K562 (cell line): ENCODE measurements around the gene SNX27. TPM values are rescaled to one million over a fixed set of nuclear protein-coding genes. Genes with fewer than 3 reads are reported as not detected.

Experiments used
- ARID1B ChIP-seq: fragments of 450-650 bp; IDR thresholded peaks from 2 replicates; pipeline ENCODE4 v1.6.1; 2016; ENCODE audit warnings: antibody characterized with exemption, mild to moderate bottlenecking, inconsistent platforms
- ARNT ChIP-seq, 2 experiments: fragments of 450-650 bp; IDR thresholded peaks; 2 replicates each; pipeline ENCODE4 v1.6.1; 2016; ENCODE audit warnings: mild to moderate bottlenecking in 1 of 2
- ATF7 ChIP-seq: fragments of 450-650 bp; IDR thresholded peaks from 2 replicates; pipeline ENCODE4 v1.7.1; 2014; ENCODE audit warnings: mild to moderate bottlenecking, moderate library complexity
- CEBPG ChIP-seq, 3 experiments: fragments of 200-800 bp in 1 of 3; sonication (Bioruptor generic) in 1 of 3; sonication (generic) in 1 of 3; formaldehyde crosslinking in 1 of 3; IDR thresholded peaks in 2 of 3; conservative IDR thresholded peaks in 1 of 3; 2 replicates each; pipeline versions ENCODE4 v1.6.1 to v1.8.0; 2016 to 2022; ENCODE audit warnings: missing compliant biosample characterization in 2 of 3, missing genetic modification characterization in 2 of 3, mild to moderate bottlenecking in 1 of 3, missing genetic modification reagents in 1 of 3
- E2F3 ChIP-seq: fragments of 250-450 bp; sonication (Bioruptor Pico); IDR thresholded peaks from 2 replicates; pipeline ENCODE4 v1.4.0; 2020; ENCODE audit warnings: mild to moderate bottlenecking
- HNRNPK ChIP-seq: fragments of 200-400 bp; formaldehyde crosslinking; IDR thresholded peaks from one replicate; pipeline ENCODE4 v1.6.1; 2018; ENCODE audit warnings: mild to moderate bottlenecking, low read depth, low read length; ENCODE audit not compliant: poor library complexity, severe bottlenecking
- JUND ChIP-seq, 2 experiments: IDR thresholded peaks; 2 replicates in 1 of 2; 3 replicates in 1 of 2; pipeline ENCODE4 v1.6.1; 2011; ENCODE audit warnings: borderline replicate concordance in 2 of 2, low read depth in 2 of 2, low read length in 2 of 2, improper control_type of control experiment in 1 of 2, missing biosample characterization in 1 of 2, missing genetic modification characterization in 1 of 2, missing genetic modification reagents in 1 of 2
- ZNF311 ChIP-seq: fragments of 250-450 bp; sonication (Bioruptor Pico); IDR thresholded peaks from 2 replicates; pipeline ENCODE4 v1.4.0; 2020; ENCODE audit warnings: mild to moderate bottlenecking, moderate library complexity
- polyA plus RNA-seq, 8 experiments: library from polyadenylated mRNA; depleted of rRNA in 4 of 8; stranded (reverse) in 5 of 8; unstranded in 3 of 8; fragments of >200 nt; fragmentation: Nextera tagmentation in 2 of 8; fragmentation: Illumina TruSeq in 1 of 8; extraction: Ambion mirVana in 2 of 8; extraction: Trizol in 1 of 8; gene quantifications; 2 replicates each; pipeline versions ENCODE4 v1.2.1 to v1.2.3, GENCODE V29; 2011 to 2014; ENCODE audit warnings: inconsistent platforms in 1 of 8, missing spikeins in 1 of 8
- total RNA-seq, 7 experiments: library from RNA; depleted of rRNA in 6 of 7; stranded (reverse); fragments of >200 nt in 6 of 7; fragmentation: Illumina TruSeq in 2 of 7; extraction: Trizol in 2 of 7; gene quantifications; 2 replicates each; pipeline versions ENCODE4 v1.2.1 to v1.2.3, GENCODE V29; 2011 to 2021; ENCODE audit warnings: low replicate concordance in 1 of 7
- TF ChIP-seq, protein P1 (sequence below): fragments of 200-400 bp; formaldehyde crosslinking; IDR thresholded peaks from 2 replicates; pipeline ENCODE4 v1.6.1; 2017; ENCODE audit warnings: mild to moderate bottlenecking, low read depth, low read length, moderate library complexity
- TF ChIP-seq, protein P2 (sequence below): fragments of 450-650 bp; IDR thresholded peaks from 2 replicates; pipeline ENCODE4 v1.6.1; 2017; ENCODE audit warnings: mild to moderate bottlenecking, moderate library complexity
- TF ChIP-seq, protein P3 (sequence below): fragments of 250-450 bp; sonication (Bioruptor Pico); IDR thresholded peaks from 2 replicates; pipeline ENCODE4 v1.5.0; 2020; ENCODE audit warnings: mild to moderate bottlenecking
- TF ChIP-seq, protein P4 (sequence below): sonication (generic); formaldehyde crosslinking; IDR thresholded peaks from 2 replicates; pipeline ENCODE4 v1.4.0; 2020; ENCODE audit warnings: mild to moderate bottlenecking, missing genetic modification reagents
- TF ChIP-seq, protein P5 (sequence below): fragments of 200-800 bp; sonication (Bioruptor generic); IDR thresholded peaks from 2 replicates; pipeline ENCODE4 v1.6.1; 2017; ENCODE audit warnings: missing genetic modification characterization, missing compliant biosample characterization
- TF ChIP-seq, protein P6 (sequence below): fragments of 450-650 bp; formaldehyde crosslinking; IDR thresholded peaks from 2 replicates; pipeline ENCODE4 v1.4.0; 2020; ENCODE audit warnings: mild to moderate bottlenecking, moderate library complexity

Gene SNX27
- total and polyA plus RNA-seq, 9 of the 15 experiments (the other 6 are each of a cell fraction or from before 2014, with no cell fraction given), result 4.5 to 18.7 (median 10.1) TPM

DNA sequence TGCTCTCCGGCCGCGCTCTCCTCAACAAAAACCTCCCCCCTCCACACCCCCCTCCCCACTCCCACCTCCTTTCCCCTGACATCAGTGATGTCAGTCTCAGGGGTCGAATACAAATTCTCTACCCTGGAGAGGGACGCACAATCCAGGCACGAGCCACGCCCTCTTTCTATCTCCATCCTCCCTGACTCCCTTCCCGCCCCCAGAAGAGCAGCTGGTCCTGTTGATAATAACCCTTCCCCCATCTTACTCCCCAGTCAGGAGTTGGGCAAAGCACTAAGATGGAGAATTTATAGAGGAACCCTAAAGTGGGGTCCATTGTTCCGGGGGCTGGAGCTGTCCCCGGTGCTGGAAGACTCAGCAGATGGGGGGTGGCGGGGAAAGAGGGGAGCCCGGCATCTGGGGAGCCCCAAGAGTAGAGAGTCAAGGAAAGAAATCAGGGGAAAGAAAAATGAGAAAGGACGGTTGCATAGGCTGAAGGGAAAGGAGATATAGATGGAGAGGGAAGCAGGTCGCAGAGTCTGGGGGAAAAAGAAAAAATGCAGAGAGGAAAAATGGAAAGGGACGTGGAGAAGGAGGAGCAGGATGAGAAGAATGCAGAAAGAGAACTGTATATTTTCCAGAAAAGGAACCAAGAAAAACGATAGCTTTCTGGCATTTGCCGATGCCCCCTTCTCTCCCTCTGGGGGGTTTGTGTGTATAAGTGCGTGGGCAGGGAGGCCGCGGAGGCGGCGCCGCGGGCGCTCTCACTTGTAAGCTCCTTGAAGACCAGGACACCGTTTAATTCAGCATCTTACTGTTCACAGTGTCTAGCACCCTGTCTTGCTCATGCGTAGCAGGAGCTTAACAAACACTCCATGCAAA, 105.2 kb downstream of the SNX27 start, which contains the start of gene CELF3 (continued):
- TF ChIP-seq CEBPG (CRISPR knock-in tag; IDR thresholded peaks at IDR 0.05), result no peak
- TF ChIP-seq CEBPG (tag; conservative IDR thresholded peaks at IDR 0.05 in 1 of 2, IDR thresholded peaks at IDR 0.05 in 1 of 2), result no peak
- TF ChIP-seq ARID1B, result peak; percentile 60
- TF ChIP-seq ATF7, result peak; percentile 57; the same call in 1 of the 2 replicates
- TF ChIP-seq, protein P1, sequence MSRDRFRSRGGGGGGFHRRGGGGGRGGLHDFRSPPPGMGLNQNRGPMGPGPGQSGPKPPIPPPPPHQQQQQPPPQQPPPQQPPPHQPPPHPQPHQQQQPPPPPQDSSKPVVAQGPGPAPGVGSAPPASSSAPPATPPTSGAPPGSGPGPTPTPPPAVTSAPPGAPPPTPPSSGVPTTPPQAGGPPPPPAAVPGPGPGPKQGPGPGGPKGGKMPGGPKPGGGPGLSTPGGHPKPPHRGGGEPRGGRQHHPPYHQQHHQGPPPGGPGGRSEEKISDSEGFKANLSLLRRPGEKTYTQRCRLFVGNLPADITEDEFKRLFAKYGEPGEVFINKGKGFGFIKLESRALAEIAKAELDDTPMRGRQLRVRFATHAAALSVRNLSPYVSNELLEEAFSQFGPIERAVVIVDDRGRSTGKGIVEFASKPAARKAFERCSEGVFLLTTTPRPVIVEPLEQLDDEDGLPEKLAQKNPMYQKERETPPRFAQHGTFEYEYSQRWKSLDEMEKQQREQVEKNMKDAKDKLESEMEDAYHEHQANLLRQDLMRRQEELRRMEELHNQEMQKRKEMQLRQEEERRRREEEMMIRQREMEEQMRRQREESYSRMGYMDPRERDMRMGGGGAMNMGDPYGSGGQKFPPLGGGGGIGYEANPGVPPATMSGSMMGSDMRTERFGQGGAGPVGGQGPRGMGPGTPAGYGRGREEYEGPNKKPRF, result no peak
- TF ChIP-seq, protein P2, sequence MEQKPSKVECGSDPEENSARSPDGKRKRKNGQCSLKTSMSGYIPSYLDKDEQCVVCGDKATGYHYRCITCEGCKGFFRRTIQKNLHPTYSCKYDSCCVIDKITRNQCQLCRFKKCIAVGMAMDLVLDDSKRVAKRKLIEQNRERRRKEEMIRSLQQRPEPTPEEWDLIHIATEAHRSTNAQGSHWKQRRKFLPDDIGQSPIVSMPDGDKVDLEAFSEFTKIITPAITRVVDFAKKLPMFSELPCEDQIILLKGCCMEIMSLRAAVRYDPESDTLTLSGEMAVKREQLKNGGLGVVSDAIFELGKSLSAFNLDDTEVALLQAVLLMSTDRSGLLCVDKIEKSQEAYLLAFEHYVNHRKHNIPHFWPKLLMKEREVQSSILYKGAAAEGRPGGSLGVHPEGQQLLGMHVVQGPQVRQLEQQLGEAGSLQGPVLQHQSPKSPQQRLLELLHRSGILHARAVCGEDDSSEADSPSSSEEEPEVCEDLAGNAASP, result no peak
- TF ChIP-seq, protein P3, sequence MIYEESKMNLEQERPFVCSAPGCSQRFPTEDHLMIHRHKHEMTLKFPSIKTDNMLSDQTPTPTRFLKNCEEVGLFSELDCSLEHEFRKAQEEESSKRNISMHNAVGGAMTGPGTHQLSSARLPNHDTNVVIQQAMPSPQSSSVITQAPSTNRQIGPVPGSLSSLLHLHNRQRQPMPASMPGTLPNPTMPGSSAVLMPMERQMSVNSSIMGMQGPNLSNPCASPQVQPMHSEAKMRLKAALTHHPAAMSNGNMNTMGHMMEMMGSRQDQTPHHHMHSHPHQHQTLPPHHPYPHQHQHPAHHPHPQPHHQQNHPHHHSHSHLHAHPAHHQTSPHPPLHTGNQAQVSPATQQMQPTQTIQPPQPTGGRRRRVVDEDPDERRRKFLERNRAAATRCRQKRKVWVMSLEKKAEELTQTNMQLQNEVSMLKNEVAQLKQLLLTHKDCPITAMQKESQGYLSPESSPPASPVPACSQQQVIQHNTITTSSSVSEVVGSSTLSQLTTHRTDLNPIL (CRISPR knock-in tag), result no peak
- TF ChIP-seq JUND (IDR thresholded peaks at IDR 0.05; ENCODE audit: borderline replicate concordance, low read depth, low read length), result peak; percentile 18; the same call in 1 of the 2 replicates
- 0 out of 3 replicates have a peak, but pooled peaks have one; percentile 18 for TF ChIP-seq JUND (tag; IDR thresholded peaks at IDR 0.05; ENCODE audit: borderline replicate concordance, low read depth, low read length)
- TF ChIP-seq, protein P4, sequence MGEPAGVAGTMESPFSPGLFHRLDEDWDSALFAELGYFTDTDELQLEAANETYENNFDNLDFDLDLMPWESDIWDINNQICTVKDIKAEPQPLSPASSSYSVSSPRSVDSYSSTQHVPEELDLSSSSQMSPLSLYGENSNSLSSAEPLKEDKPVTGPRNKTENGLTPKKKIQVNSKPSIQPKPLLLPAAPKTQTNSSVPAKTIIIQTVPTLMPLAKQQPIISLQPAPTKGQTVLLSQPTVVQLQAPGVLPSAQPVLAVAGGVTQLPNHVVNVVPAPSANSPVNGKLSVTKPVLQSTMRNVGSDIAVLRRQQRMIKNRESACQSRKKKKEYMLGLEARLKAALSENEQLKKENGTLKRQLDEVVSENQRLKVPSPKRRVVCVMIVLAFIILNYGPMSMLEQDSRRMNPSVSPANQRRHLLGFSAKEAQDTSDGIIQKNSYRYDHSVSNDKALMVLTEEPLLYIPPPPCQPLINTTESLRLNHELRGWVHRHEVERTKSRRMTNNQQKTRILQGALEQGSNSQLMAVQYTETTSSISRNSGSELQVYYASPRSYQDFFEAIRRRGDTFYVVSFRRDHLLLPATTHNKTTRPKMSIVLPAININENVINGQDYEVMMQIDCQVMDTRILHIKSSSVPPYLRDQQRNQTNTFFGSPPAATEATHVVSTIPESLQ, result 0 out of 2 replicates have a peak, but pooled peaks have one; percentile 19
- TF ChIP-seq HNRNPK, result no peak
- no peak for TF ChIP-seq E2F3 (CRISPR knock-in tag)
- TF ChIP-seq, protein P5, sequence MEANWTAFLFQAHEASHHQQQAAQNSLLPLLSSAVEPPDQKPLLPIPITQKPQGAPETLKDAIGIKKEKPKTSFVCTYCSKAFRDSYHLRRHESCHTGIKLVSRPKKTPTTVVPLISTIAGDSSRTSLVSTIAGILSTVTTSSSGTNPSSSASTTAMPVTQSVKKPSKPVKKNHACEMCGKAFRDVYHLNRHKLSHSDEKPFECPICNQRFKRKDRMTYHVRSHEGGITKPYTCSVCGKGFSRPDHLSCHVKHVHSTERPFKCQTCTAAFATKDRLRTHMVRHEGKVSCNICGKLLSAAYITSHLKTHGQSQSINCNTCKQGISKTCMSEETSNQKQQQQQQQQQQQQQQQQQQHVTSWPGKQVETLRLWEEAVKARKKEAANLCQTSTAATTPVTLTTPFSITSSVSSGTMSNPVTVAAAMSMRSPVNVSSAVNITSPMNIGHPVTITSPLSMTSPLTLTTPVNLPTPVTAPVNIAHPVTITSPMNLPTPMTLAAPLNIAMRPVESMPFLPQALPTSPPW, result peak; percentile 74
- TF ChIP-seq ARNT (IDR thresholded peaks at IDR 0.05), result peak; percentile 40 to 81; a peak in 2 of 4 replicates
- TF ChIP-seq, protein P6, sequence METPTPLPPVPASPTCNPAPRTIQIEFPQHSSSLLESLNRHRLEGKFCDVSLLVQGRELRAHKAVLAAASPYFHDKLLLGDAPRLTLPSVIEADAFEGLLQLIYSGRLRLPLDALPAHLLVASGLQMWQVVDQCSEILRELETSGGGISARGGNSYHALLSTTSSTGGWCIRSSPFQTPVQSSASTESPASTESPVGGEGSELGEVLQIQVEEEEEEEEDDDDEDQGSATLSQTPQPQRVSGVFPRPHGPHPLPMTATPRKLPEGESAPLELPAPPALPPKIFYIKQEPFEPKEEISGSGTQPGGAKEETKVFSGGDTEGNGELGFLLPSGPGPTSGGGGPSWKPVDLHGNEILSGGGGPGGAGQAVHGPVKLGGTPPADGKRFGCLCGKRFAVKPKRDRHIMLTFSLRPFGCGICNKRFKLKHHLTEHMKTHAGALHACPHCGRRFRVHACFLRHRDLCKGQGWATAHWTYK (CRISPR knock-in tag), result no peak
- TF ChIP-seq ZNF311, result no peak
